NCI-H1048 (cell line): ENCODE data around the gene PARP8.

Experiments used
- DNase-seq: peaks from one replicate; lab custom pipeline; 2025; lab: John Stamatoyannopoulos, UW

Gene PARP8

DNA sequence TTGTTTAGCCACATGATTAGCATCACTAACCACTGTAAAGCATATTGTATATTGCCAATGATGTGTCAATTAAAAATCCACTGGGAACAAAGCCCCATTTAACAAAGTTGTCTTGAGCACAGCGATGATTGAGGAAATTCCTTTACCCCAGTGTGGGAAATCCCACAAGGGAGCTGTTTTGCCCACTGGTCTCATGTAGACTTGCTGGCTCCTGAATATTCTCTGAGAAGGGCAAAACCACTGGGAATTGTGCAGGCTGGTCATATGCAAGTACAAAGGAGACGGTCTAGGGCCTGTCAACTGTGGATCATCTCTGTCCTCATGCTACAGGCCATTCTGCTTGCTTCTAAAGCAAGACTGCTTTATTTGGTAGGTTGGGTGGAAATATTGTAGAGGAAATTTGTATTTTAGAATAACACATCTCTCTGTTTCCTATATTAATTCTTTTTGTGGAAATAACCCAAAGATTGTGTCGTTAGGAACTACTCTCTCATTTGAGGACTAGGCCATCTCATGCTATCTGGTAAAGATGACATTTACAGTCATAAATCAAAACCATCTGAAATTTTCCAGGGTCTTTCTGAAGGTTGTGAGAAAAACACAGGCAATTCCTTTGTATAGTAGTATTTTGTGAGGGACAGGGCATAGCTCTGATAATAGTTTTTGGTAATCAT is 60.2 kb downstream of the PARP8 start:
- no peak for DNase-seq

GRCh38 chr5:50727149-50727496 is 60.7 kb downstream of the PARP8 start:
- no peak for DNase-seq

GRCh38 chr5:50727845-50728244 is 61.4 kb downstream of the PARP8 start:
- no peak for DNase-seq

DNA sequence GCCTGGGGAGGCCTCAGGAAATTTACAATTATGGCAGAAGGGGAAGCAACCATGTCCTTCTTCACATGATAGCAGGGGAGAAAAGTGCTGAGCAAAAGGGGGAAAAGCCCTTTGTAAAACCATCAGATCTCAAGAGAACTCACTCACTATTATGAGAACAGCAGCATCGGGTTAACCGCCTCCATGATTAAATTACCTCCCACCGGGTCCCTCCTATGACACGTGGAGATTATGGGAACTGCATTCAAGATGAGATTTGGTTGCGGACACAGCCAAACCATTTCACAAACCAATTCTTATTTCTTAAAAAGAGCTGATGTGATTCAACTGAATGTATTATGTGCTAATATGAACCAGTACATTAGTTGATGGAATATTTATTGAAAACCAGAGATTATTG is 63.9 kb downstream of the PARP8 start:
- no peak for DNase-seq

- no peak for DNase-seq
Measured at GRCh38 chr5:50730841-50731240, 64.4 kb downstream of the PARP8 start.

DNA sequence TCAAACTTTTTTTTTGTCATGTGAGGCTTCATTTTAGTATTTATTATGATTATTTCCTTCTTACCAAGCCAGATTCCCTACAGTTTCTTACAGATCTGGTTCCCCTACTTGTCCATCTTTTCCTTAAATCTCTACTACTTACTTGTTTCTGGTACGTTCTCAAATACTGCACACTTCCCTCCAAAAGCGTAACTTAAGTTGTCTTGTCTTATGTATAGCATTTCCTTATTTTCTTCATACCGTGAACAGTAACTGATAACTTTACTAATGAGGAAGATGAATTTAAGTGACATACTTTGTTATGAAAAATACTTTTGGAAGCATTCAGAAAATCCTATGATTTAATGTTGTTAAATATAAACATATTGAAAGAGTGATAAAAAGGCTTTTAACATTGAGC is 67.3 kb downstream of the PARP8 start:
- no peak for DNase-seq

GRCh38 chr5:50738864-50739263 is 72.4 kb downstream of the PARP8 start:
- DNase-seq = no peak

- no peak for DNase-seq
Measured at GRCh38 chr5:50740832-50741231, 74.4 kb downstream of the PARP8 start.

- DNase-seq = no peak
Measured at GRCh38 chr5:50744776-50745175, 78.3 kb downstream of the PARP8 start.

GRCh38 chr5:50745221-50745910 is 78.9 kb downstream of the PARP8 start:
- no peak for DNase-seq

GRCh38 chr5:50749181-50749580 is 82.7 kb downstream of the PARP8 start:
- DNase-seq = no peak

- DNase-seq = no peak
Measured at GRCh38 chr5:50749873-50750272, 83.4 kb downstream of the PARP8 start.

DNA sequence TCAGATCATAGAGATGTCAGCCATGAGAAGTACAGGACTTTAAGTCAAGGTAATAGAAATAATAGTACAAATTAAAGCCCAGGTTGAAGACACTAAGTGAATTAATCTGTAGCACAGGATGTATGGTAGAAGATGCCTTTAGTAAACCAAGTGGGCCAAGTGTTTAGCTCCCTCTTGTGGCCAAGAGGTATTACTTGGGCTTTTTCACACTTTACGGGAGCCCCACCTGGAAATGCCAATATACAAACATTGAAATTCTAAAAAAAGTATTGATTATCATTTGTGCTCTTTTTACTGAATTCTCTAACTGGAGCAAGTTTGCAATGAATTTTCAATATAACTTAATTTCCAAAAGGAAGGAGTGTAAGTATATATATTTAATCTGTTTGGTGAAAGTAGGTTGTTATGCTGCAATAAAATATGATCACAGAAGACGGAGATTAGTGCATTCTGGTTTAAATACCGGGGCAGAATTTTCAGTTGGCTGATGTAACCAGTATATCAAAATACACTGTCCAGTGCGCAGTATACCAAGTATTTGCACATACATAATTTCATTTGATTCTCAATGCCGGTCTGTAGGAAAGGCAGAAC is 84.7 kb downstream of the PARP8 start:
- peak; percentile 14 for DNase-seq

DNA sequence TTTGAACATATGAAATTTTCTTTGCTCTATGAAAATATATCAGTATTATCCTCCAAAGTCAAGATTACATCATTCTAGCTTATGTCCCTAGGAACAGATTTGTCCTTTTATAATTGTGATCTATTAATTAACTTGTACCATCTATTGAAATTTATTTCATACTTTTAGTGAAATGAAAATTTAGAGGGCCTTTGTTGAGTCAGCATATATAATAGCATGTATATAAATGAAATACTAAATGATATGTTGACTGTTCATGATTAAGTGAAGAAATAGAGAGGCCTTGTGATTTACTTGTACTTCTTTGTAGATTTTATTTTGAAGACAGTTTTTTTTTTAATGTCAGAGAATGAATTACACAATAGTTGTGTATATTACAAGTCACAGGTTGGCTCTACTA is 86.4 kb downstream of the PARP8 start:
- no peak for DNase-seq

DNA sequence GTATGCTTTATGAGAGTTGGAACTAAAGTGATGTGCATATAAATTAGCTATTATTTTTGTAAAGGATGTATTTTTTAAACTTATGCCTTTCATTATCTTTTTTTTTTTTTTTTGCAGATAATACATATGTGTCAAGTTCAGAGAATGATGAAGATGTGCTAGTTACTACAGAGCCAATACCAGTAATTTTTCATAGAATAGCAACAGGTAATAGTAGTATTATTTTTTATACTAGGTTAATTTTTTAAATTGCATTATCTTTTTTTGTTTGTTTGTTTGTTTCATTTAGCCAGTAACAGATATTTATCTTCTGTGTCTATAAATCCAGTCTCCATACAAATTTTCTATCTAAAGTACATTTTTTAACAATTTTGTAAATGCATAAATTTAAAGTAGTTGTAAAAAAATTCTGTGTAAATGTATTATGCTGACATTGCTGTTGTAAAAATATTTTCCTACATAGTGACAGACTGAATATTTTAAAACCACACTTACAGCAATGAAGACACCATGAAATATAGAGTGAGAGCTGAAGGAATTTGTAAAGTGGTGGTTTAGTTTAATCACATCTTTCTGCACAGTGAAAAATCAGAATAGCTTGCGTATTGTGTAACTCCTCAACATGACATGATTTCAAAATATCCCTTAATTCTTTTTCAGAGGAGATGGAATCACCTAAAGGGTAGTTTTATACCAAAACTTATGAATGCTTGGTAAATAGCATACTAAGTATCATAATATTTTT is 93.3 kb downstream of the PARP8 start:
- DNase-seq = no peak

GRCh38 chr5:50763351-50763750 is 96.9 kb downstream of the PARP8 start:
- DNase-seq = no peak

DNA sequence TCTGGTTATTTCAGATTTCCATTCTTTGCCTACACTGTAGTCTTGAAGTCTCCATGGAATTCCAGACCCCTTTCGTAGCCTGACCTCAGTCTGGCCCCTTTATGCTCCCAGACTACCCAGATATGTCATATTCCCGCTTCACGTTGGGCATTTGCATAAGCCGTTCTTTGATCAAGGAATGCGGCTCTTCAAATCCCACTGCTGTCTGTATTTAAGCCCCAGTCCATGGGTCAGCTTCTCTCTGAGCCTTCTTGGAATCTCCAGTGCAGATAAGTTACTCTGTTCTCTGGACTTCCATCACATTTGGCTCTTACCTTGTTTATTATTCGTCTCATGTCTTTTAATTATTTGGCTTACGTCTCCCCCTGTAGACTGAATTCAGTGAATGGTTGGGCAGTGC is 97.4 kb downstream of the PARP8 start:
- DNase-seq = no peak

DNA sequence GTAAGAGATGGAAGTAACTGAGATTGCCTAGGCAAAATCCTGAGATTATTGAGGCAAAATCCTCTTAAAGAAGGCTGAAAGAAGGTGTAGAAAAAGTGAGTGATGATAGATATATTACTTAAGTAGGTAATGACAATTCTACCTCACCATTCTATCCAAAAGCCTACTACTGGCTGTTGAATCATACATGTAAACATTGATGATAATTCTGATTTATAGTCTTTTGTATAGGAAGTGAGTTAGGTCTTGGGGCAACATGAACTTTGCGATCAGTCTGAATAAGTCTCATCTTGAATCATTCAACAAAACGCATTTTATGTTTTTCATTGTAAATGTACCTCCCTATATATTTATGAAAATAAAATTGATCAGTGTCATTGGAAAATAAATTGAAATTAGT is 99.6 kb downstream of the PARP8 start:
- DNase-seq = no peak

DNA sequence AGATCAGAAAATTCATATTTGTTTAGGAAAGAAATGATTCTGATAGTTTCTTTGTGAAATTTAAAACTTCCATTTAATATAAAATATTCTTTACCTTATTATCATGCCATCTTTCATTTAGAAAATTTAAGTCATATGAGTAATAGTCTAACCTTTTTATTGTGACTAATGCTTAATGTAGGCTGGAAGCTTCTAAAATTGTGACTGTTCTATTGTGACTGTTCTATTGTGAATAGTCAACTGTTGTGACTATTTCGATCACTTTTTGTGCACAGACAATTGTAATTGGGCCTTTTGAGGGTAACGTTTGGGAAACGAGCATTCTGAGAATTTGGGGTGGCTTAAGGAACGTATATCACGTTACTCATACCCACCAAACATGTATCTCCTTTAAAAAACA is 100.0 kb downstream of the PARP8 start:
- DNase-seq = no peak

- DNase-seq = no peak
Measured at GRCh38 chr5:50766967-50767366, 100.5 kb downstream of the PARP8 start.

DNA sequence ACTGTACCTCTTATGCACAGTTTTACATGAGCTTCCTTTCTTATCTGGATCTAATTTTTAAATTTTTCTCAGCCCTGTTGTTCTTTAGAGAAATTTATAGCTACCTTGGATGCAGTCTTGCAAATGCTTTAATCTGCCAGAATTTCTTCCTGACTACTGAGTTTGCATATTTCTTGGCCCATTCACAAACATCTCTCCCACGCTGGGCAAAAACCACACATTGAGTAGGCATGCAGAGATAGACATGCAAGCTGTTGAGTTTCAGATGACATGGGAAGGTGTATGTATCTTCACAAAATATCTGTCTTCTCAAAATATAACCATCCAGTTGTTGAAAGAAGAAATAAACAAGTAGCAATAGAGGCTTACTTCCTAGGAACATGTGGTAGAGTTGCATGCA is 101.2 kb downstream of the PARP8 start:
- DNase-seq = no peak

DNA sequence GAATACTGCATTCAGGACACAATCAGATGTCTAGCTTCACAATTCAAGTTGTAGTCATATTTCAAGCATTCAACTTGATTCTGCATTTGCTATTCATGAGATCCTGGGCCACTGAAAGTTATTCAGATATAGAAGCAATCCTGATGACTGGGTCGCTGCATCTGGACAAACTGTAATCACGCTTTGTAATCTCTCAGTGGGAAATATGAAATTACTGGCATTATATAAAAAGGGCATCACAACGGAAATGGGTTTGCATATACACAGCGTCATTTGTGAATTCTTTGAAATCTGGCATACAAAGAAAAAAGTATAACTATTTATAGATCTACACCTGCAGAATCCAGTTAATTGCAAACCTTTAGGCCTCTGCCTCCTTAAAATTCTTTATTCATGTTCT is 102.2 kb downstream of the PARP8 start:
- DNase-seq = no peak

- no peak for DNase-seq
Measured at GRCh38 chr5:50770441-50770840, 104.0 kb downstream of the PARP8 start.
